GM18502 (cell line): Measurements from ENCODE around the gene TACR2.
A peak's percentile ranks its signal among the peaks of the same experiment; 100 is the strongest.
"Not testable (repeated sequence)": the region's sequence is repeated elsewhere in the genome, so short reads cannot be mapped to it uniquely, and the experiment has no call there.

ENCODE experiments used
- ATAC-seq: cut with Tn5 transposase; IDR thresholded peaks from one replicate; pipeline ENCODE4 v1.9.1; 2021; ENCODE audit warnings: mild to moderate bottlenecking; ENCODE audit not compliant: unreplicated experiment, poor library complexity

The TACR2 gene

GRCh38 chr10:69451209-69451783 lies 34.6 kb upstream of the TACR2 start, which contains the start of gene TSPAN15:
TSPAN15 (plus strand) TSS chr10:69451465; CDS start chr10:69451595, 130 bp downstream.
- peak; percentile 80 for ATAC-seq

DNA sequence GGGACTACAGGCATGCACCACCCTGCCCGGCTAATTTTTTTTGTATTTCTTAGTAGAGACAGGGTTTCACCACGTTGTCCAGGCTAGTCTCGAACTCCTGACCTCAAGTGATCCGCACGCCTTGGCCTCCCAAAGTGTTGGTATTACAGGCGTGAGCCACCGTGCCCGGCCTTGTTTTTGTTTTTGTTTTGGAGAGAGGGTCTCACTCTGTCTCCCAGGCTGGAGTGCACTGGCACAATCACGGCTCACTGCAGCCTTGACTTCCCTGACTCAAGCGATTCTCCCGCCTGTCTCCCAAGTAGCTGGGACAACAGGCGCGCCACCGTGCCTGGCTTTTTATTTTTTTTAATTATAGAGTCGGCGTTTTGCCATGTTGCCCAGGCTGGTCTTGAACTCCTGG lies 33.7 kb upstream of the TACR2 start:
- not testable (repeated sequence) for ATAC-seq

DNA sequence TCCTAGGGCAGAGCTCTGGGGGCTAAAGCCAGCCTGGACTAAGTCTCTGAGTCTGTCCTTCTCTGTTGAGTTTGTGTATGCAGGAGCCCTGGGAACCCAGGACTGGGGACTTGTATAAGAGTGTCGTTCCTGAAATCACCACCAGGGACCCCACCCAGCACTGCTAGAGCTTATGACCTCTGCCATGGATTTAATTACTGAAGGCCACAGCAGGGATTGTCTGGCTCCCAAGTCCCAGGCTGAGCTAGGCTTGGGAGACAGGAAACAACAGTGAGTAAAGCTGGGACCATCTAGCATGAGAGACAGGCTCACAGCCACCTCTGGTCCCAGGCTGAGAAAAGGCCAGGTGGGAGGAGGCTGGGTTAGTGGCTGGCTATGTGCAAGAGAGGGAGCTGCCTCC lies 33.1 kb upstream of the TACR2 start:
- ATAC-seq: peak; percentile 69

- ATAC-seq: no peak
Observed at GRCh38 chr10:69446650-69447151, 30.0 kb upstream of the TACR2 start.

- no peak for ATAC-seq
Observed at GRCh38 chr10:69446229-69446628, 29.5 kb upstream of the TACR2 start.

- ATAC-seq: no peak
Observed at GRCh38 chr10:69445041-69445440, 28.3 kb upstream of the TACR2 start.

GRCh38 chr10:69443354-69443753 lies 26.6 kb upstream of the TACR2 start:
- ATAC-seq: no peak

GRCh38 chr10:69439813-69440506 lies 23.2 kb upstream of the TACR2 start:
- no peak for ATAC-seq

- ATAC-seq: no peak
Observed at GRCh38 chr10:69439350-69439739, 22.6 kb upstream of the TACR2 start.

DNA sequence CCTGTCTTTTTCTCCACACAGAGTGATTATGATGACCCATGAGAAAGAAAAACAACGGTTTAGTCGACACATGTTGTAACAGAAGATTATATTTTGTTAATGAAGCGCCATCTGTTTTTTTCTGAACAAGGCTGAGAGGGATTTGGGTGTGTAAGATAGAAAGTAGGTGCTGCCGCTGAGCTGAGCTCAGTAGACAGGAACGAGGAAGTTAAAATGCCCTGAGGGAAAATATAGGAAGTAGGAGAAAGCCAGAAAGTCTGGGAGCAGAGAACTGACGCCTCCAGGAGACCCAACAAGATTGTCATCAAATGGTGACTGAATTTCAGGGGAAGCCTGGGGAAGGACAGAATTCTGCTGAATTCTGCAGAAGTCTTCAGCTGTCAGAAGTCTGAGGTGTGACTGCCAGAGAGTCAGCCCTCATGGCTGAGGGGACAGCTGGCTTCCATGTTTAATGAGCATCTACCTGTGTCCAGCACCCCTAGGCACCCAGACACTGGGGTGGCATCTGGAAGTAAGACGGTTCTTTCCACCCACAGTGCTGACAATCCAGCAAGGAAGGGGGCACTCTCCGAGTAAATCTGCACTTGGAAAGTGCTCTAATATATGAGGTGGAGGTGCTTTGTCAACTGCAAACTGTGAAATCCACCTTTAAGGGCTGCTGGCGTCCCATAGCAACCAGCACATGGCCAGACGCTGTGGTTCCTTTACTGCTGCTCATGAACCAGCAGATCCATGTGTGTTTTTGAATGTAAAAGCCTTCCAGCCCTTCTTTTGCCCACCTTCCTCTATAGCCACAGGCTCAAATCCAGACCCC lies 22.0 kb upstream of the TACR2 start:
- ATAC-seq: no peak

GRCh38 chr10:69437321-69438259 lies 20.9 kb upstream of the TACR2 start:
- no peak for ATAC-seq

- ATAC-seq: no peak
Observed at GRCh38 chr10:69435966-69436520, 19.3 kb upstream of the TACR2 start.

- no peak for ATAC-seq
Observed at GRCh38 chr10:69434926-69435325, 18.2 kb upstream of the TACR2 start.

DNA sequence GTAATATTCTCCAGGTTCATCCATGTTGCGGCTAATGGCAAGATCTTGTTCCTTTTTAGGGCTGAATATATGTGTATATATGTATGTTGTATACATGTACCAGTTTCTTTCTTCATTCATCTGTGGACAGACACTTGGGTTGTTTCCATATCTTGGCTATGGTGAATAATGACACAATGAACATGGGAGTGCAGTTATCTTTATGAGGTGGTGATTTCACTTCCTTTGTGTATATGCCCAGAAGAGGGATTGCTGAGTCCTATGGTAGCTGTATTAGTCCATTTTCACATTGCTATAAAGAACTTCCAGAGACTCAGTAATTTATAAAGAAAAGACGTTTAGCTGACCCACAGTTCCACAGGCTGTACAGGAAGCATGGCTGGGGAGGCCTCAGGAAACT lies 17.5 kb upstream of the TACR2 start:
- ATAC-seq: no peak

- no peak for ATAC-seq
Observed at GRCh38 chr10:69428165-69428564, 11.4 kb upstream of the TACR2 start.

DNA sequence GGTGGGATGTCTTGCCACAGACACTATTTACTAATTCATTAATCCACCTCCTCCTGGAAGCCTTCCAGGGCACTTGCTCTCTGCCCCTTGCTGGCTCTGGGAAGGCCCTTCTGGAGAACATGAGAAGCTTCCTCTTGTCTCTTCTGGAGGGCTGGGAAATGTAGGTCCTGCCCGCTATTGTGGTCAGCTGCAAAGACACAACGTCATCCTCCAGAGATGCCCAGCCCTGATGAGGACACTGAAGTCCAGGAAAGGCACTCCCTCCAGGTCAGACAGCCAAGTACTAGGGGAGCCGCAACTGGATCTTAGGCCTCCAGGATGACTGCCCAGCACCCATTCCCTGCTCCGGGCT lies 9.6 kb upstream of the TACR2 start:
- no peak for ATAC-seq

DNA sequence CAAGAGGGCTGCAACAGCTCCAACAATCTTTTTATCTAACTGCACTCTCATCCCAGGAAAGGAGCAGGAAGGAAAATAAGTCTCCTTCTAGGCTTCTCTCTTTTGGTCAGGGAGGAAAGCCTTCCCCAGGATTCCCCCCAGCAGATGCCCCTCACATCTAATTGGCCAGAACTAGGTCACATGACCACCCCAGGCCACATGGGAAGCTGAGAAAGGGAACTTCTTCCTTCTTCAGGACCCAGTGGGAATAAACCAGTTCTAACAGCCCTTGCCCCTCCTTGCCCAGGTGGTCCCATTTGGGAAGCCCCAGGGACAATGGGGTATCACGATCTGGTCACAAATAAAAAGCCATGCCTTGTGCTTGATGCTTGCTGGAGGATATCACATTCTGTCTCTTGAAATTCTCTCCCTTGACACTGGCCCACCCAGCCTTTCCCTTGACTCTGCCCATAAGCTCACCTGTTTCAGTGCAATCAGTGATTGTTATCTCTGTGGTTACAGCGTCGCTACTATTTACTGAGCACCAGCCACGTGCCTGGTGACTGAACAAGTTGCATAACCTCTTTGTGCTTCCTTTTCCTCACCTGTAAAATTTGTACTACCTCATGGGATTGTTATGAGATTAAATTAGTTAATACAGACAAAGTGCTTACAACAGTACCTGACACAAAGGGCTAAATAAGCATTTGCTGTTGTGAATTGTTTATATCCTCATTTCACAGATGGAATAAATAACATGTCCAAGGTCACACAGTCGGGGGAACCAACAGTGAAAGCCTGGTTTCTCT lies 9.0 kb upstream of the TACR2 start:
- ATAC-seq: no peak

DNA sequence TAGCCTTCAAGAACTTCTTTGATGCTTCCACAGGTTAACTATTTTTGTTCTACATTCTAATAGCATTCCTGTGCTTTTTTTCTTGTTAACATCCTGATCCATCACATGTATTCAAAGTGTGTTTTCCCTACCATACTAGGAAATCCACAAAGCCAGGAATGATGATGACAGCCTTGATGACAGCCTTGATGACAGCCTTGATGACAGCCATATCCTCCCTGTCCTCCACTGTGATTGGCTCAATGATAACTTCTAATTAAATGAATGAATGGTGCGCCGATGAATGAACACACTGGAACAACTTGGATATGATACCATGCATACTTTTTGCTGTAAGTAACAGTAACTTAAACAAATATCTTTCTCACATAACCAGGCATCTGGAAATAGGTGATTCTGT lies 8.3 kb upstream of the TACR2 start:
- no peak for ATAC-seq

DNA sequence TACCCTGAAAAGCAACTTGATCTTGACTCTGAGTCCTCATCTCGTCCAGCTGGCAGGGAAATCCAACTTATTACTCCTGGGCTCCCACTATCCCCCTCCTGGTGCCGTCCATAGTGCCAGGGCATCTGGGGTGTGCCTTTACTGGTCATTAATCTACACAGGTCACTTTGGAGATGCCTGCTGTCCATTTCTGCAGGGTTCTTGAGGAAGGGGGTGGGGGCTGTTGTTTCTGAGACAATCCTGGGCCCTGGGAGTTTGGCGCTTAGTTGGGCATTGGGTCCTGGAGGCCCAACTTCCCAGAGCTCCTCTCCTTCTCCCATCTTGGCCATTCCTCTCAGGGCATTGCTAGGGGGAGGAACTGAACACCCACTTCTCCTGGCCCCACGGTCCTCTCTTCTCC lies 6.0 kb upstream of the TACR2 start:
- no peak for ATAC-seq
